GM12864 (cell line): ENCODE data around the gene SETD5.

Experiments
- DNase-seq: peaks from one replicate; pipeline ENCODE4 v3.0.0-alpha.2; 2011; ENCODE audit warnings: low read depth
- H3K4me3 ChIP-seq: 2 replicates; pipeline ENCODE4 v1.5.1; 2011; ENCODE audit warnings: mild to moderate bottlenecking, low read depth, low read length, control low read depth
- TF ChIP-seq, protein P1 (sequence below): IDR thresholded peaks from 2 replicates; pipeline ENCODE4 v1.5.1; 2011; ENCODE audit warnings: low read depth, mild to moderate bottlenecking, moderate library complexity, low read length, control low read depth, inconsistent platforms; ENCODE audit errors: missing control alignments

Gene SETD5

GRCh38 chr3:9388562-9389272 lies 8.7 kb upstream of the SETD5 start:
- no peak for DNase-seq

GRCh38 chr3:9390265-9390888 lies 7.0 kb upstream of the SETD5 start:
- TF ChIP-seq, protein P1, sequence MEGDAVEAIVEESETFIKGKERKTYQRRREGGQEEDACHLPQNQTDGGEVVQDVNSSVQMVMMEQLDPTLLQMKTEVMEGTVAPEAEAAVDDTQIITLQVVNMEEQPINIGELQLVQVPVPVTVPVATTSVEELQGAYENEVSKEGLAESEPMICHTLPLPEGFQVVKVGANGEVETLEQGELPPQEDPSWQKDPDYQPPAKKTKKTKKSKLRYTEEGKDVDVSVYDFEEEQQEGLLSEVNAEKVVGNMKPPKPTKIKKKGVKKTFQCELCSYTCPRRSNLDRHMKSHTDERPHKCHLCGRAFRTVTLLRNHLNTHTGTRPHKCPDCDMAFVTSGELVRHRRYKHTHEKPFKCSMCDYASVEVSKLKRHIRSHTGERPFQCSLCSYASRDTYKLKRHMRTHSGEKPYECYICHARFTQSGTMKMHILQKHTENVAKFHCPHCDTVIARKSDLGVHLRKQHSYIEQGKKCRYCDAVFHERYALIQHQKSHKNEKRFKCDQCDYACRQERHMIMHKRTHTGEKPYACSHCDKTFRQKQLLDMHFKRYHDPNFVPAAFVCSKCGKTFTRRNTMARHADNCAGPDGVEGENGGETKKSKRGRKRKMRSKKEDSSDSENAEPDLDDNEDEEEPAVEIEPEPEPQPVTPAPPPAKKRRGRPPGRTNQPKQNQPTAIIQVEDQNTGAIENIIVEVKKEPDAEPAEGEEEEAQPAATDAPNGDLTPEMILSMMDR: no peak

More at GRCh38 chr3:9388562-9389272, 8.7 kb upstream of the SETD5 start:
- H3K4me3 ChIP-seq: no peak overlapping the region
- TF ChIP-seq, protein P1: no peak

GRCh38 chr3:9392041-9392440 lies 5.4 kb upstream of the SETD5 start:
- TF ChIP-seq, protein P1: no peak
- no peak overlapping the region for H3K4me3 ChIP-seq
- no peak for DNase-seq

More at GRCh38 chr3:9390265-9390888, 7.0 kb upstream of the SETD5 start:
- no peak overlapping the region for H3K4me3 ChIP-seq
- no peak for DNase-seq

DNA sequence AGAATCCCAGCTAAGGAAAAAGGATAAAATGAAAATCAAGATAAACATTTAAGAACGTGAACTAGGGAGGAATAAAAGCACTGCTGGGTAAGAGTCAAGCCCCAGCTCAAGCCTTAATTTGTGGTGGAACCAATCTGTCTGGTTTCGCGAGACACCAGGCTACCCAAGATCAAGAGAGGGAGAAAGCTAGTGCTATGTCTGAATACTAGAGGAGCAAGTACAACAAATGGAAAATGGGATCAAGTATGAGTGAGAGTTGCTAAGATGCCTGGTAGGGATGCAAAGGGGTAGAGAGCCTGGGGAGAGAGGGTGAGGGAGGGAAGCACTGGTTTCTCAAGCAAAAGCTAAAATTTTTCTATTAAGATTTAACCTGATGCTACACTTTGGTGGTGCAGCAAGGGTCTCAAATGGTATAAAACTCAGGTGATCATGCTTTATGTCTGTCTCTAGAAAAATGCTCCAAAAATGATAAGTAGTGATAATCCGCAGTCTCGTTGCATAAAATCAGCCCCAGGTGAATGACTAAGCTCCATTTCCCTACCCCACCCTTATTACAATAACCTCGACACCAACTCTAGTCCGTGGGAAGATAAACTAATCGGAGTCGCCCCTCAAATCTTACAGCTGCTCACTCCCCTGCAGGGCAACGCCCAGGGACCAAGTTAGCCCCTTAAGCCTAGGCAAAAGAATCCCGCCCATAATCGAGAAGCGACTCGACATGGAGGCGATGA lies 1.7 kb upstream of the SETD5 start:
- TF ChIP-seq, protein P1: no peak
- peak overlapping the region; percentile 73 for H3K4me3 ChIP-seq

DNA sequence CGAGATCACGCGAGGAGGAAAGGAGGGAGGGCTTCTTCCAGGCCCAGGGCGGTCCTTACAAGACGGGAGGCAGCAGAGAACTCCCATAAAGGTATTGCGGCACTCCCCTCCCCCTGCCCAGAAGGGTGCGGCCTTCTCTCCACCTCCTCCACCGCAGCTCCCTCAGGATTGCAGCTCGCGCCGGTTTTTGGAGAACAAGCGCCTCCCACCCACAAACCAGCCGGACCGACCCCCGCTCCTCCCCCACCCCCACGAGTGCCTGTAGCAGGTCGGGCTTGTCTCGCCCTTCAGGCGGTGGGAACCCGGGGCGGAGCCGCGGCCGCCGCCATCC lies 1.1 kb upstream of the SETD5 start:
- peak overlapping the region; percentile 73 for H3K4me3 ChIP-seq
- peak; percentile 80 for DNase-seq
- TF ChIP-seq, protein P1: no peak

More for the DNA sequence above, 1.7 kb upstream of the SETD5 start:
- no peak for DNase-seq

- peak overlapping the region; percentile 73 for H3K4me3 ChIP-seq
- peak; percentile 99 for DNase-seq
- TF ChIP-seq, protein P1: no peak
Observed at GRCh38 chr3:9396632-9397331, 633 bp upstream of the SETD5 start.
